ENCODE data around the gene MAGEB17. TPM values are rescaled to one million over a fixed set of nuclear protein-coding genes. Genes with fewer than 3 reads are reported as not detected.
"Not testable (repeated sequence)": the region's sequence is repeated elsewhere in the genome, so short reads cannot be mapped to it uniquely, and the experiment has no call there.

The MAGEB17 gene
- total RNA-seq, 1 donor from 2014 or later, result not detected

GRCh38 chrX:16140983-16141382, 26.3 kb upstream of the MAGEB17 start:
- intact Hi-C loops (cut with micrococcal nuclease), result no loop called here
- Mint-ChIP-seq H3K36me3 (ENCODE audit: low read depth) (no peaks in the 10 kb centered on the region), H3K27me3 (ENCODE audit: insufficient read depth) (peaks cover 6% of the 10 kb centered on the region), H3K9me3 (no peaks in the 10 kb centered on the region), H3K27ac (no peak overlapping the region), H3K4me3 (no peak overlapping the region), H3K4me1 (ENCODE audit: low read depth) (no peaks in the 10 kb centered on the region)
- no peak for DNase-seq (ENCODE audit: low spot score)

DNA sequence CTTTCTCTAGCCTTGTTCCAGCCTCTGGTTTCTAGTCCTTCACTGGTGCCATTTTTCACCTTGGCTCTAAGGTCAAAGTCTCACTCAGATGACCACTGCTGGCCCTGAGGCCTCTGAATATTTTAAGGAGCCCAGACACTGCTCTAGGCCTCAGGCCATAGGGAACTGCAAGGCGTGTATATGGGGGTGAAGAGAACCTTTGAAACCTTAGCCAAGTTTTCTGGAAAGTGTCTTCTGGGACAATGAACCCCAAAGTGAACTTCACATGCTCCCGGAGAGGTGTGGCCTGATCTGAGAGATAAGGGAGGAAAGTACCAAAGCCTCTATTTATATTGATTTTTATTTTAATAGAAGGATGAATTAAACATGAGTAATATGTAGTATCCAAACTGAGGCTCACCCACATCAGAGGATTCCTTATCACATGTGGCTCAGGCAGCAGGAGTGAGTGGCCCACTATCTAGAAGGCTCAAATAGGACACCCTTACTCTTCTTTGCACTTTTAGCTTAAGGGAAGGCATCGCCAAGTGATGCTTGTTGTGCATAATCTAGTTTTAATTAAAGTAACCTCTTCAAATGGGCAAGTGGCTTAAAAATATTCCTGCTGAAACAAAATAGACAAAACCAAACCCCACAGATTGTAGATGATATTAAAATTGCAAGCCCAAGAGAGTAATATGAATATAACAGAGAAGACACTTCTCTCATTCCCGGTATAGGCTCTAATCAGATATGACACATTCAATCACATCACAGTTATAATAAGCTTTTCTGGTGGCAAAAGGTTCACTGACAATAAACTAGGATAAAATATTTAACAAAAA, 25.6 kb upstream of the MAGEB17 start:
- intact Hi-C loops (cut with micrococcal nuclease), result no loop called here
- peaks cover 6% of the 10 kb centered on the region for H3K27me3 Mint-ChIP-seq (ENCODE audit: insufficient read depth)
- H3K4me3 Mint-ChIP-seq, result no peak overlapping the region
- H3K9me3 Mint-ChIP-seq, result no peaks in the 10 kb centered on the region
- no peaks in the 10 kb centered on the region for H3K4me1 Mint-ChIP-seq (ENCODE audit: low read depth)
- H3K27ac Mint-ChIP-seq, result no peak overlapping the region
- H3K36me3 Mint-ChIP-seq (ENCODE audit: low read depth), result no peaks in the 10 kb centered on the region
- no peak for DNase-seq (ENCODE audit: low spot score)

- H3K36me3 Mint-ChIP-seq (ENCODE audit: low read depth), result no peaks in the 10 kb centered on the region
- intact Hi-C loops (cut with micrococcal nuclease), result no loop called here
- H3K9me3 Mint-ChIP-seq, result no peaks in the 10 kb centered on the region
- no peaks in the 10 kb centered on the region for H3K4me1 Mint-ChIP-seq (ENCODE audit: low read depth)
- no peak for DNase-seq (ENCODE audit: low spot score)
- H3K4me3 Mint-ChIP-seq, result no peak overlapping the region
- H3K27ac Mint-ChIP-seq, result no peak overlapping the region
- H3K27me3 Mint-ChIP-seq (ENCODE audit: insufficient read depth), result peaks cover 6% of the 10 kb centered on the region
Measured at GRCh38 chrX:16142246-16142558, 25.1 kb upstream of the MAGEB17 start.

- no peaks in the 10 kb centered on the region for H3K36me3 Mint-ChIP-seq (ENCODE audit: low read depth)
- H3K4me3 Mint-ChIP-seq, result no peak overlapping the region
- H3K27ac Mint-ChIP-seq, result no peak overlapping the region
- H3K9me3 Mint-ChIP-seq, result no peaks in the 10 kb centered on the region
- H3K4me1 Mint-ChIP-seq (ENCODE audit: low read depth), result no peaks in the 10 kb centered on the region
- intact Hi-C loops (cut with micrococcal nuclease), result no loop called here
- DNase-seq (ENCODE audit: low spot score), result no peak
- H3K27me3 Mint-ChIP-seq (ENCODE audit: insufficient read depth), result peaks cover 6% of the 10 kb centered on the region
Measured at GRCh38 chrX:16143968-16144367, 23.3 kb upstream of the MAGEB17 start.

DNA sequence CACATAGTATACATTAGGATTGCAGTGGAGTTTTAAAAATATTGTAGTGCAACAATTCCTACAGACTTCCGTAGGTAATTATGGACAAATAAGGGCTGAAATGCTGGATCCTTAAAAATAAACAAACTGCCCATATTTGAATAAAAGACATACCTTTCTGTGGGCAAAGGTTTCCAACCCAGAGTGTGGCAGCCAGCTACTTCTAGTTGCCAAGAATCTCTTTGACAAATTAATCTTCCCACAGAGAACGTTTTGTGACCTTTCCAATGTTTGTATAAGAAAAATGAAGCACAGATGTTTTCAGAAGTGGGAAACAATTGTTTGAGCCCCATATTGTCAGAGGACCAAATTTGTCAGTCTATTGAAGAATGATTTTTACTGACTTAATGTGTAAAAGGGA, 22.9 kb upstream of the MAGEB17 start:
- H3K4me3 Mint-ChIP-seq, result no peak overlapping the region
- intact Hi-C loops (cut with micrococcal nuclease), result no loop called here
- peaks cover 6% of the 10 kb centered on the region for H3K27me3 Mint-ChIP-seq (ENCODE audit: insufficient read depth)
- no peaks in the 10 kb centered on the region for H3K9me3 Mint-ChIP-seq
- no peak for DNase-seq (ENCODE audit: low spot score)
- H3K36me3 Mint-ChIP-seq (ENCODE audit: low read depth), result no peaks in the 10 kb centered on the region
- H3K4me1 Mint-ChIP-seq (ENCODE audit: low read depth), result no peaks in the 10 kb centered on the region
- H3K27ac Mint-ChIP-seq, result no peak overlapping the region

DNA sequence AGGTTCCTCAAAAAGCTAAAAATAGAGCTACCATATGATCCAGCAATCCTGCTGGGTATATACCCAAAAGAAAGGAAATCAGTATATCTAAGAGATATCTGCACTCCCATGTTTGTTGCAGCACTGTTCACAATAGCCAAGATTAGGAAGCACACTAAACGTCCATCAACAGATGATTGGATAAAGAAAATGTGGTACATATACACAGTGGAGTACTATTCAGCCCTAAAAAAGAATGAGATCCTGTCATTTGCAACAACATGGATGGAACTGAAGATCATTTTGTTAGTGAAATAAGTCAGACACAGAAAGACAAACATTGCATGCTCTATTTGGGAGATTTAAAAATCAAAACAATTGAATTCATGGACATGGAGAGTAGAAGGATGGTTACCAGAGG, 22.2 kb upstream of the MAGEB17 start:
- H3K27ac Mint-ChIP-seq; H3K9me3 Mint-ChIP-seq; DNase-seq (ENCODE audit: low spot score); intact Hi-C loops (cut with micrococcal nuclease); H3K36me3 Mint-ChIP-seq (ENCODE audit: low read depth); H3K27me3 Mint-ChIP-seq (ENCODE audit: insufficient read depth); H3K4me3 Mint-ChIP-seq; H3K4me1 Mint-ChIP-seq (ENCODE audit: low read depth): not testable (repeated sequence)

DNA sequence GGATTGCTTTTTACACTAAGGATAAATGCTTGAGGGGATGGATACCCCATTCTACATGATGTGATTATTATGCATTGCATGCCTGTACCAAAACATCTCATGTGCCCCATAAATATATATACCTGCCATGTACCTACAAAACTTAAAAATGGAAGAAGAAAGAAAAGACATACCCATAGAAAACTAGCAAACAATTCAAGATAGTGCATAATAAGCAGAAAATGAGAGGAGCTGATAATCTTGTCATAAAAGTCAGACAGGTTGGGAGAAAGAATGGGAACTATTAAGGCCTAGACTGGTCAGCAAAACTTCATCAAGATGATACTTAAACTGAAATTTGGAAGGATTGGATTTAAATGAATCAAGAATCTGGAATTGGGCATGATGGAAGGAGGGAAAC, 21.6 kb upstream of the MAGEB17 start:
- Mint-ChIP-seq H3K27ac (no peak overlapping the region), H3K9me3 (no peaks in the 10 kb centered on the region), H3K36me3 (ENCODE audit: low read depth) (no peaks in the 10 kb centered on the region), H3K4me3 (no peak overlapping the region), H3K27me3 (ENCODE audit: insufficient read depth) (peaks cover 6% of the 10 kb centered on the region), H3K4me1 (ENCODE audit: low read depth) (no peaks in the 10 kb centered on the region)
- no peak for DNase-seq (ENCODE audit: low spot score)
- intact Hi-C loops (cut with micrococcal nuclease), result no loop called here

DNA sequence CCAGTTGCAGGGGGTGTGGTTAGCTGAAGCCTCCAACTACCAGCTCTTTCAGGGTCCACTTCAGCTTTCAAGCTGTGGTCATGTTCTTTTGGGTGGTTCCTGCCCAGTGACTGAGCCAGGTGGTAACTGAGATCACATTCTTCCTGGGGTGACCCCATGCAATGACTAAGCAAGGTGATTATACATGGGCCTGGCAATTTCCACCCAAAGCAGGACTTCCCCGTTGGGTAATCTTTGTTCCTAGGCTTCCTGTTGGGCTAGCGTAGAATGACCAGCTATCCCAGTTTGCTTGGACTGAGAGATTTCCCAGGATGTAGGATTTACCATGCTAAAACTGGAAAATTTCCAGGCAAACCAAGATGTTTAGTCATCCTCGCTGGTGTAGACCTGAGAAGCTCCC, 18.4 kb upstream of the MAGEB17 start:
- Mint-ChIP-seq H3K36me3 (ENCODE audit: low read depth) (no peaks in the 10 kb centered on the region), H3K27ac (no peak overlapping the region), H3K27me3 (ENCODE audit: insufficient read depth) (peaks cover 2% of the 10 kb centered on the region), H3K4me1 (ENCODE audit: low read depth) (no peaks in the 10 kb centered on the region), H3K9me3 (no peaks in the 10 kb centered on the region), H3K4me3 (no peak overlapping the region)
- DNase-seq (ENCODE audit: low spot score), result no peak
- intact Hi-C loops (cut with micrococcal nuclease), result no loop called here

DNA sequence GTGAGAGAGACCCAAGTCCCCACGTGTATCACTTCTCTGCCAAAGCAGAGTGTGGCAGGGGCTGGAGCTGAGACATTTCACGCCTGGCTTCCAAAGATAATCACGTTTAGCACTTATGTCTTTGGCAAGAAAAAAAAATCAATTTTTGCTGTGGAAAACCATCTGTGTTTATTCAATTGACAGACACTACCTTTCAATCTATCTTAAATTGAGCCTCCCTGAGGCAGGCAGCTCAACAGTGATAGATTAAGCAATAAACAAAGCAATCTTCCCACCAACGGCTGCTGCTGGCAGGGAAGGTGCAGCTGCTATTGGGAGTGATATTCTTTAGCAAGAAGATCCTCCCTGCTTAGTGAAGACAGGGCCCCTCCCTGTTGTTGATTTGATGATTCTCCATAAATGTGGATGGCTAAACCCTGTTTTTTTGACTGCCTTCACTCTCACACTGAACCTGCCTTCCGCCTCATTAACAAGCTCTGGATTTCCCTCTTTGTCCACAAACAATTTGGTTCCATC, 11.6 kb upstream of the MAGEB17 start:
- Mint-ChIP-seq H3K27me3 (ENCODE audit: insufficient read depth) (peaks cover 4% of the 10 kb centered on the region), H3K4me3 (no peak overlapping the region), H3K27ac (no peak overlapping the region), H3K4me1 (ENCODE audit: low read depth) (no peaks in the 10 kb centered on the region), H3K9me3 (no peaks in the 10 kb centered on the region), H3K36me3 (ENCODE audit: low read depth) (no peaks in the 10 kb centered on the region)
- no peak for DNase-seq (ENCODE audit: low spot score)
- intact Hi-C loops (cut with micrococcal nuclease), result no loop called here

DNA sequence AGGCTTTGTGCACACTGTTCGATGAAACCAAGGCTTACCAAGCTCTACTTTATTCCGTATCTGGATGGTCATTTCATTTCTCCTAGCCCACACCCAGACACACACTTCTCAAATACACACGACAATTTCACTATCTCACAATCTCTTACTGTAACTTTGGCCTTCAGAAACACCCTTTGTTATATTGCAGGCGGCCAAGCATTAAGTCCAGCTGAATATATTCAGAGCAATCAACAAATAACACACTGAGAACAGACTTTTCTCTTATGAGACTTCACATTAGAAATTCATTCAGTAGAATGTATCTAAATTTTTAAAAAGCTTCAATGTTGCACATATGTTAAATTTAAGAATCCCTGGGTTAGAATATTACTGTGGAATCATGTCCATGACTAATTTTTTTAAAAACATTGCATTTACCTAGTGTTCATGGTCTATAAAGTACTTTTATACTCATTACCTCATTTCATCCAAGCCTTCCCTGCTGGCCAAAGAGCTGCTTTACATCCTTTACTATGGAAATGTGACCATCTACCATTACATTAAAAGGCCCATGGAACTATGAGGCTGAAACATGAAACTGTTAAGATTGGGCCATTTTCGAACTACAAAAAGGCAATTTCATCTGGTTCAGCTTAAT, 10.5 kb upstream of the MAGEB17 start:
- DNase-seq (ENCODE audit: low spot score), result no peak
- intact Hi-C loops (cut with micrococcal nuclease), result no loop called here
- Mint-ChIP-seq H3K4me3 (no peak overlapping the region), H3K9me3 (no peaks in the 10 kb centered on the region), H3K27ac (no peak overlapping the region), H3K36me3 (ENCODE audit: low read depth) (no peaks in the 10 kb centered on the region), H3K27me3 (ENCODE audit: insufficient read depth) (peaks cover 6% of the 10 kb centered on the region), H3K4me1 (ENCODE audit: low read depth) (no peaks in the 10 kb centered on the region)

GRCh38 chrX:16160729-16161128, 6.6 kb upstream of the MAGEB17 start:
- Mint-ChIP-seq H3K9me3 (no peaks in the 10 kb centered on the region), H3K27me3 (ENCODE audit: insufficient read depth) (peaks cover 2% of the 10 kb centered on the region), H3K4me3 (no peak overlapping the region), H3K4me1 (ENCODE audit: low read depth) (no peaks in the 10 kb centered on the region), H3K27ac (no peak overlapping the region), H3K36me3 (ENCODE audit: low read depth) (no peaks in the 10 kb centered on the region)
- intact Hi-C loops (cut with micrococcal nuclease), result no loop called here
- DNase-seq (ENCODE audit: low spot score), result no peak

GRCh38 chrX:16161173-16161572, 6.1 kb upstream of the MAGEB17 start:
- H3K27me3 Mint-ChIP-seq (ENCODE audit: insufficient read depth); intact Hi-C loops (cut with micrococcal nuclease); H3K9me3 Mint-ChIP-seq; H3K4me3 Mint-ChIP-seq; DNase-seq (ENCODE audit: low spot score); H3K27ac Mint-ChIP-seq; H3K36me3 Mint-ChIP-seq (ENCODE audit: low read depth); H3K4me1 Mint-ChIP-seq (ENCODE audit: low read depth): not testable (repeated sequence)

- Mint-ChIP-seq H3K27me3 (ENCODE audit: insufficient read depth) (peaks cover 2% of the 10 kb centered on the region), H3K4me3 (no peak overlapping the region), H3K36me3 (ENCODE audit: low read depth) (no peaks in the 10 kb centered on the region), H3K9me3 (no peaks in the 10 kb centered on the region), H3K4me1 (ENCODE audit: low read depth) (no peaks in the 10 kb centered on the region), H3K27ac (no peak overlapping the region)
- intact Hi-C loops (cut with micrococcal nuclease), result no loop called here
- DNase-seq (ENCODE audit: low spot score), result no peak
Measured at GRCh38 chrX:16162391-16162790, 4.9 kb upstream of the MAGEB17 start.

Measured in activated T-helper 1 cell treated with anti-CD3 and anti-CD28 coated beads, Interleukin-12 subunit alpha, Interleukin-12 subunit beta, Interleukin-2, Interleukin-4 antibody, amounts not matched to agents 30 ng/mL and 10 ng/mL and 1 ng/mL, durations not matched to agents 14 hours and 24 hours and 36 hours (primary cell).